Natural killer cell (primary cell): ENCODE data around the gene CXCL12. TPM values are rescaled to one million over a fixed set of nuclear protein-coding genes. Genes with fewer than 3 reads are reported as not detected.

ENCODE experiments used
- ATAC-seq, 3 donors: fragments of 150-1000 bp in 2 of 3; fragments of 200-7000 bp in 1 of 3; cut with Tn5 transposase; 1 replicate in 1 of 3; 2 replicates in 2 of 3; pipeline ENCODE4 v1.10.0; 2021; ENCODE audit warnings: mild to moderate bottlenecking in 2 of 3, moderate library complexity in 2 of 3
- DNase-seq, 2 donors: peaks; one replicate each; pipeline versions ENCODE4 v3.0.0 to v3.0.0-alpha.2; 2013 to 2021; ENCODE audit warnings: mixed read lengths in 1 of 2
- H3K27ac ChIP-seq: one replicate; pipeline ENCODE4 v1.5.1; 2013; ENCODE audit warnings: mild to moderate bottlenecking, low read length
- H3K27me3 ChIP-seq: one replicate; pipeline ENCODE4 v1.6.1; 2013; ENCODE audit warnings: low read length; ENCODE audit not compliant: control insufficient read depth, insufficient read depth
- H3K36me3 ChIP-seq: one replicate; pipeline ENCODE4 v1.6.1; 2013; ENCODE audit warnings: low read length; ENCODE audit not compliant: control insufficient read depth, insufficient read depth
- H3K4me1 ChIP-seq: one replicate; pipeline ENCODE4 v1.6.1; 2013; ENCODE audit warnings: low read length; ENCODE audit not compliant: control insufficient read depth, insufficient read depth
- H3K4me3 ChIP-seq: one replicate; pipeline ENCODE4 v1.5.1; 2013; ENCODE audit warnings: low read length
- H3K9me3 ChIP-seq: one replicate; pipeline ENCODE4 v1.6.1; 2013; ENCODE audit warnings: low read length; ENCODE audit not compliant: control insufficient read depth, insufficient read depth
- H3K27ac Mint-ChIP-seq, 2 donors: one replicate each; pipeline ENCODE4 v1.8.0; 2022; ENCODE audit warnings: mild to moderate bottlenecking in 2 of 2, mixed read lengths in 2 of 2, moderate library complexity in 1 of 2
- H3K27me3 Mint-ChIP-seq, 2 donors: one replicate each; pipeline ENCODE4 v1.8.0; 2022; ENCODE audit warnings: low read depth in 2 of 2, mixed read lengths in 2 of 2
- H3K36me3 Mint-ChIP-seq: one replicate; pipeline ENCODE4 v1.8.0; 2022; ENCODE audit warnings: mixed read lengths
- H3K4me1 Mint-ChIP-seq, 2 donors: one replicate each; pipeline ENCODE4 v1.8.0; 2022; ENCODE audit warnings: mixed read lengths in 2 of 2
- H3K4me3 Mint-ChIP-seq: one replicate; pipeline ENCODE4 v1.8.0; 2022; ENCODE audit warnings: mild to moderate bottlenecking, moderate library complexity, mixed read lengths
- H3K9me3 Mint-ChIP-seq, 2 donors: one replicate each; pipeline ENCODE4 v1.8.0; 2022; ENCODE audit warnings: mixed read lengths in 2 of 2
- WGBS: methylation state at CpG from one replicate; pipeline ENCODE4 v1.1.7; 2013; ENCODE audit warnings: missing lambda C conversion rate; ENCODE audit not compliant: insufficient coverage; 5-methylcytosine and 5-hydroxymethylcytosine counted together
- intact Hi-C: fragments of 100-400 bp; cut with micrococcal nuclease; formaldehyde crosslinking; loops from one replicate; pipeline ENCODE4 v1.14.2; 2022
- total RNA-seq, 4 donors: library from RNA; stranded (reverse); fragments of 120-200 nt in 1 of 4; gene quantifications; one replicate each; pipeline versions ENCODE4 v1.2.3 to v1.2.4, GENCODE V29; 2013 to 2022
- TF ChIP-seq, protein P1 (sequence below): fragments of 200-600 bp; IDR thresholded peaks from one replicate; pipeline ENCODE4 v1.8.0; 2022; ENCODE audit warnings: antibody characterized with exemption

The CXCL12 gene
- total RNA-seq, 3 donors from 2014 or later (not counting 1 experiment from before 2014, with no cell fraction given), result not detected

DNA sequence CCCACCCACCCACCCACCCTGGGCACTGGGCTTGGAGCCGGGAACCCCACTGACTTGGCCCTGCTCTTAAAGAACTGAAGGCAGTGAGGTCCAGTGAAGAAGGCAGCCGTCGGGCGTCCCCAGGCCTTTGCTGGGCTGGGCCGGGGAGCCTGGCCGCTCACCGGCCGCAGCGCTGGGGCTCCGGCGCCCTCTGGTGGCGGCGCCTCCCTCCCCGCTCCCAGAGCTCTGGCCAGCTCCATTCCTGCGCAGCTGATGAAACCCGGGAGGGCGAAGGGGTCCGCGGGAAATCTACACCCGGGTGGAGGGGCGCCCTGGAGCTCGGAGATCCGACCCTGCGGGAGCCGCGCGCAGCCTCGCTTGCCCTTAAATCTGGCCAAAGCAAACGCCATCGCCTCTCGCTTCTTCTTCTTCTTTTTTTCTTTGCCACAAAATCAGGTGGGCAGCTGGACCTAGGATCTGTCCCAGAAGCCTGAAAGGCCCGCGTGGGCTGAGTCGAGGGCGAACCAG is 1.7 kb upstream of the CXCL12 start:
- Mint-ChIP-seq H3K4me3 (peak overlapping the region; percentile 59), H3K9me3 (no peaks in the 10 kb centered on the region), H3K36me3 (no peaks in the 10 kb centered on the region), H3K27ac (no peak overlapping the region), H3K4me1 (no peaks in the 10 kb centered on the region), H3K27me3 (peaks cover 33 to 34% of the 10 kb centered on the region in 2 donors)
- peaks cover 3% of the 10 kb centered on the region for H3K4me1 ChIP-seq
- ATAC-seq (peak in 2 of 3 donors; percentile 65 to 81), DNase-seq (peak; percentile 43 to 55)
- intact Hi-C loops, result loop anchor here (1.0 kb wide), 2 partner anchors 696 to 715 kb away; no protein-coding TSS in a partner anchor
- peaks cover 23% of the 10 kb centered on the region for H3K27me3 ChIP-seq
- TF ChIP-seq, protein P1, sequence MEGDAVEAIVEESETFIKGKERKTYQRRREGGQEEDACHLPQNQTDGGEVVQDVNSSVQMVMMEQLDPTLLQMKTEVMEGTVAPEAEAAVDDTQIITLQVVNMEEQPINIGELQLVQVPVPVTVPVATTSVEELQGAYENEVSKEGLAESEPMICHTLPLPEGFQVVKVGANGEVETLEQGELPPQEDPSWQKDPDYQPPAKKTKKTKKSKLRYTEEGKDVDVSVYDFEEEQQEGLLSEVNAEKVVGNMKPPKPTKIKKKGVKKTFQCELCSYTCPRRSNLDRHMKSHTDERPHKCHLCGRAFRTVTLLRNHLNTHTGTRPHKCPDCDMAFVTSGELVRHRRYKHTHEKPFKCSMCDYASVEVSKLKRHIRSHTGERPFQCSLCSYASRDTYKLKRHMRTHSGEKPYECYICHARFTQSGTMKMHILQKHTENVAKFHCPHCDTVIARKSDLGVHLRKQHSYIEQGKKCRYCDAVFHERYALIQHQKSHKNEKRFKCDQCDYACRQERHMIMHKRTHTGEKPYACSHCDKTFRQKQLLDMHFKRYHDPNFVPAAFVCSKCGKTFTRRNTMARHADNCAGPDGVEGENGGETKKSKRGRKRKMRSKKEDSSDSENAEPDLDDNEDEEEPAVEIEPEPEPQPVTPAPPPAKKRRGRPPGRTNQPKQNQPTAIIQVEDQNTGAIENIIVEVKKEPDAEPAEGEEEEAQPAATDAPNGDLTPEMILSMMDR, result peak; percentile 65
- 4% methylated on average over 35 of the region's 35 CpGs for WGBS
- H3K36me3 ChIP-seq, result no peaks in the 10 kb centered on the region
- no peaks in the 10 kb centered on the region for H3K9me3 ChIP-seq
- H3K27ac ChIP-seq, result no peak overlapping the region
- no peak overlapping the region for H3K4me3 ChIP-seq

DNA sequence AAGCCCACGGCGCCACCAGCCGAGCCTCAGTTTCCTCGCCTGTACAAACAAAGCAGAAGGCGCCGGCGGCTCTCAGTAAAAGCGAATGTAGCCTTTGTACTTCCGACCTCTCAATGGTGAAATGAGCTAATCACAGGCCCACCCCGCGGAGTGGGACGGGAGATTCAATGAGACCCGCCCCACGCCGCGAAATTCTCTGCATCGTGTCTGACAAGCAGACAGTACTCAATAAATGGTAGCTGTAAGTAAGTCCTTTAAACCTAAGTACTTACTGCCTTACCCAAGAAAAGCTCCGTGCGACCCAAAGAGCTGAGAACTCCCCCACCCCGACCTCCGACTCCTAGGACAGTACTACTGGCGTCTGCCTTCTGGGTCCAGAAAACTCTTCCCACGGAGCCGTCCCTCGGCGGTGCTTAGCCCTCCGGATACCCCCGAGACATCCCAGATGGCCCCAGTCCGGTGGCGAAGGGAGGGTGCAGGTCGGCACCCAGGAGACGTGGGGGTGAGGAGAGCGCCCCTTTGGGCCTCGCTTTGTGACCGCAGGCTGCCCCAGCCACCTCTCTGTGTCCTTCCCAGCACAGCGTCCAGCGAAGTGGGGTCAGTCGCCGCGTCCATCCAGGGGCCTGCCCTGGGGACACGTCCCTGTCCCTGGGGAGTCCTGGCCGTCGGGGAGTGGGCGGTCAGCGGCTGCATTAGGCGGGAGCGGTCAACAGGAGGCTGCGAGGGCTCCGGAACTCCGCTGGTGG is 972 bp upstream of the CXCL12 start:
- Mint-ChIP-seq H3K27me3 (peaks cover 27 to 34% of the 10 kb centered on the region in 2 donors), H3K36me3 (no peaks in the 10 kb centered on the region), H3K9me3 (no peaks in the 10 kb centered on the region), H3K4me1 (no peaks in the 10 kb centered on the region), H3K27ac (no peak overlapping the region), H3K4me3 (peak overlapping the region; percentile 61)
- 13% methylated on average over 46 of the region's 50 CpGs for WGBS
- intact Hi-C loops, result loop anchor here (1.0 kb wide), 2 partner anchors 696 to 715 kb away; no protein-coding TSS in a partner anchor
- Histone ChIP-seq H3K9me3 (no peaks in the 10 kb centered on the region), H3K36me3 (no peaks in the 10 kb centered on the region), H3K27me3 (peaks cover 23% of the 10 kb centered on the region), H3K27ac (no peak overlapping the region), H3K4me3 (no peak overlapping the region), H3K4me1 (peaks cover 3% of the 10 kb centered on the region)
- ATAC-seq (no peak), DNase-seq (no peak)
- TF ChIP-seq, protein P1, result no peak

DNA sequence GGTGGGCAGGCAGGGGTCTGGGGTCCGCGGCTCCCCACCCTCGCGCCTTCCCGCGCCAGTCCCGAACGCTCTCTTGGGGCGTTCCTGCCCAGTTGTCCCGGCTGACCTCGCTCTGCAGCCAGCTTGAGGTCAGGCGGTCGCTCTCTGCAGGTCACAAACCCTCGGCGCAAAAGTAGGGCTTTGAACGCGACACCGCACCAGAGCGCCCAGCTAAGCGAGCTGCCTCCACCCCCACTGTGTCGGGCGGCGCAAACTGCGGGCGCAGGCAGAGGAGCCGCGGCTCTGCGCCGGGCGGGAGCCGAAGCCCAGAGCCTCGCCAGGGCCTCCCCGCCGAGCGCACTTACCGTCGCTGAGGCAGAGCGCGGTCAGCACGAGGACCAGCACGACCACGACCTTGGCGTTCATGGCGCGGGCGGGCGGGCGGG is 284 bp downstream of the CXCL12 start:
- TF ChIP-seq, protein P1, result no peak
- Histone ChIP-seq H3K4me3 (no peak overlapping the region), H3K27me3 (peaks cover 23% of the 10 kb centered on the region), H3K36me3 (no peaks in the 10 kb centered on the region), H3K9me3 (no peaks in the 10 kb centered on the region), H3K27ac (no peak overlapping the region), H3K4me1 (peaks cover 3% of the 10 kb centered on the region)
- no peaks in the 10 kb centered on the region for H3K36me3 Mint-ChIP-seq
- peak in 1 of 3 donors; percentile 15 for ATAC-seq
- H3K27me3 Mint-ChIP-seq, result peaks cover 26 to 38% of the 10 kb centered on the region in 2 donors
- intact Hi-C loops, result no loop called here
- no peak overlapping the region for H3K27ac Mint-ChIP-seq
- H3K9me3 Mint-ChIP-seq, result no peaks in the 10 kb centered on the region
- 1% methylated on average over 48 of the region's 48 CpGs for WGBS
- H3K4me3 Mint-ChIP-seq, result no peak overlapping the region
- H3K4me1 Mint-ChIP-seq, result no peaks in the 10 kb centered on the region
- no peak for DNase-seq
